ENCODE results near the gene YPEL5. TPM values are rescaled to one million over a fixed set of nuclear protein-coding genes. Genes with fewer than 3 reads are reported as not detected.

The YPEL5 gene
- total RNA-seq, 1 donor from 2014 or later = 83.5 TPM

DNA sequence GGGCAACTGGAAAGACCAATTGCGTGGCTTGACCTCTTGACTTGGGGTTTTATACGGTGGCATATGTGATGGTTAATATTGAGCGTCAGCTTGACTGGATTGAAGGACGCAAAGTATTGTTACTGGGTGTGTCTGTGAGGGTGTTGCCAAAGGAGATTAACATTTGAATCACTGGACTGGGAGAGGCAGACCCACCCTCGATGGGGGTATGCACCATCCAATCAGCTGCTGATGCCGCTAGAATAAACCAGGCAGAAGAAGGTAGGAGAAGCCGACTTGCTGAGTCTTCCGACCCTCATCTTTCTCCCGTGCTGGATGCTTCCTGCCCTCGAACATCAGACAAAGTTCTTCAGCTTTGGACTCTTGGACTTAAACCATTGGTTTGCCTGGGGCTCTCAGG, 34.2 kb upstream of the YPEL5 start:
- peaks cover 19% of the 10 kb centered on the region for H3K4me1 ChIP-seq
- intact Hi-C loops (cut with DNase I) = no loop called here
- no peak overlapping the region for H3K4me3 ChIP-seq

DNA sequence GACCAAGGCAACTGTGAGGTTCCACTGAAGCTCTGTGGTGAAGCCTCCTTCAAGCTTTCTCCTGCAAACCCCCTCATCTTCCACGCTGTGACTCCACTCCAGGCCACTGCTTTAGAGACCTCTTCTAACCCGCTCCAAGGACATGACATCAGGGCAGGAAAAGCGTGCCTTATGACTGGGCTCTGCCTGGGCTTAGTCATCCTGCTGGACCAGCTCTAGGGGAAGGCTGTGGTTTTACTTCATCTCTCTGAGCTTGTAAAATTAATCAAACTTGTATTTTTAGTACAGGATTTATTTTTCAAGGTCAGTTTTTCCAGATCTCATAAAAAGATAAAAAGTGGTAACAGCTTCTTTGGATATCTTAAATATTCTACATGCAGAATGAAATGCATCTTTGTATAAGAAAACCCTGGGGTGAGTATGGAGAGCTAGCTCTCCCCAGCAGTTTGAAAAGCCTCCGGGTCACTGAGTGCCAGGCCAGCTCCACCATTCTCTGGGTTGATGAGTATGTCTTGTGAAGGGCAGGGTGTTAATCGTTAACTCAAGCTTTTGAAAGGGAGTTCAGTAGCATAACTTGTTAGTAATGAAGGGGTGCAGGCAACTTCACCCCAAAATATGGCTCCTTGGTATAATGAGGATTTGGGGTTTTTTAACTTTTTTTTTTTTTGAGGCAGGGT, 33.1 kb upstream of the YPEL5 start:
- TF ChIP-seq POLR2AphosphoS5 (IDR thresholded peaks at IDR 0.05; ENCODE audit: insufficient read depth in 1 of 2, low read depth in 1 of 2) (peak; percentile 16 to 52), POLR2A (IDR thresholded peaks at IDR 0.05) (no peak)
- TF ChIP-seq, protein P1, sequence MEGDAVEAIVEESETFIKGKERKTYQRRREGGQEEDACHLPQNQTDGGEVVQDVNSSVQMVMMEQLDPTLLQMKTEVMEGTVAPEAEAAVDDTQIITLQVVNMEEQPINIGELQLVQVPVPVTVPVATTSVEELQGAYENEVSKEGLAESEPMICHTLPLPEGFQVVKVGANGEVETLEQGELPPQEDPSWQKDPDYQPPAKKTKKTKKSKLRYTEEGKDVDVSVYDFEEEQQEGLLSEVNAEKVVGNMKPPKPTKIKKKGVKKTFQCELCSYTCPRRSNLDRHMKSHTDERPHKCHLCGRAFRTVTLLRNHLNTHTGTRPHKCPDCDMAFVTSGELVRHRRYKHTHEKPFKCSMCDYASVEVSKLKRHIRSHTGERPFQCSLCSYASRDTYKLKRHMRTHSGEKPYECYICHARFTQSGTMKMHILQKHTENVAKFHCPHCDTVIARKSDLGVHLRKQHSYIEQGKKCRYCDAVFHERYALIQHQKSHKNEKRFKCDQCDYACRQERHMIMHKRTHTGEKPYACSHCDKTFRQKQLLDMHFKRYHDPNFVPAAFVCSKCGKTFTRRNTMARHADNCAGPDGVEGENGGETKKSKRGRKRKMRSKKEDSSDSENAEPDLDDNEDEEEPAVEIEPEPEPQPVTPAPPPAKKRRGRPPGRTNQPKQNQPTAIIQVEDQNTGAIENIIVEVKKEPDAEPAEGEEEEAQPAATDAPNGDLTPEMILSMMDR (IDR thresholded peaks at IDR 0.05) = no peak
- no peak overlapping the region for H3K4me3 ChIP-seq
- H3K36me3 ChIP-seq = no peaks in the 10 kb centered on the region
- H3K27me3 ChIP-seq = no peaks in the 10 kb centered on the region
- DNase-seq (ENCODE audit: extremely low spot score in 2 of 2) = no peak
- peaks cover 19% of the 10 kb centered on the region for H3K4me1 ChIP-seq
- peak overlapping the region; percentile 27 for H3K27ac ChIP-seq
- H3K9me3 ChIP-seq = no peaks in the 10 kb centered on the region
- intact Hi-C loops (cut with DNase I) = no loop called here

More for the DNA sequence above, 34.2 kb upstream of the YPEL5 start:
- Histone ChIP-seq H3K27ac (no peak overlapping the region), H3K9me3 (no peaks in the 10 kb centered on the region), H3K27me3 (no peaks in the 10 kb centered on the region), H3K36me3 (no peaks in the 10 kb centered on the region)
- no peak for TF ChIP-seq POLR2AphosphoS5 (IDR thresholded peaks at IDR 0.05; ENCODE audit: insufficient read depth in 1 of 2, low read depth in 1 of 2)
- TF ChIP-seq POLR2A (IDR thresholded peaks at IDR 0.05) = no peak
- no peak for DNase-seq (ENCODE audit: extremely low spot score in 2 of 2)

DNA sequence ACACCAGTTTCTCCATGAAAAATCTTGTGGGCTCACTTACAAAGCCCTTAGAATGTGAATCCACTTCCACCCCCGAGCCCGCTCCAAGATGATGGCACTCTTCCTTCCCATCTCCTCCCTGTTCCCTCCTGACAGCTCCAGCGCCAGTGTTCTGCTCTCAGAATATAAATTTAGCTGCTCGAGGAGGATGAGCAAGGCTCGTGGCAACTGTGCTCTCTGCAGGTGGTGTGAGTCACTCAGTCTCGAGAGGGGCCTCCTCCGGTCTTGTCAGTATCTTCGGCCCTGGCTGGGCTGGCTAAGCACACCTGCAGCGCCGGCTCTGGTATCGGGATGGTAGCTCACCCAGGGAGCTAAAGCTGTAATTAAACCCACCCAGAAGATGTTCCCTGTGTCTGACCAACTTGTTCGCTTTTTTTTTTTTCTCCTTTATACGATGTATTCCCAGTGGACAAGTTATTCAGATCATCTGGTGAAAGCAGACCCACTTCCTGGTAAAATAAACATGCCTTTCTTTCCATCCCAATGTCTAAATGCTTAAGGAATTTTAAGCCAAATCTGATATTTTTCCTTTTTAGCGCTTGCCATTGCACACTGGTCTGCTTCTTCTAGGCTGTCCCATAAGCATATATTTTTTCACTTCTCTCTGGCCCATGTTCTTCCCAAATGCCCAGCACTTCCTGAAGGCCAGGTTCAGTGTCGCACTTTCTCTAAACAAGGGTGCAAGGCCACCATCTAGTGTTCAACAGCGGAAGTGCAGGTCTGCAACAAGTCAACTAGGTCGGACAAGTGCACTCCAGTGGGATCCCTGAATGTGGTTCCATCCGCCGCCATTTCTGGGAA, 31.4 kb upstream of the YPEL5 start:
- H3K4me1 ChIP-seq = peaks cover 19% of the 10 kb centered on the region
- no peak overlapping the region for H3K4me3 ChIP-seq
- peak overlapping the region; percentile 13 for H3K27ac ChIP-seq
- DNase-seq (ENCODE audit: extremely low spot score in 2 of 2) = no peak
- H3K9me3 ChIP-seq = no peaks in the 10 kb centered on the region
- H3K36me3 ChIP-seq = no peaks in the 10 kb centered on the region
- intact Hi-C loops (cut with DNase I) = no loop called here
- TF ChIP-seq, protein P1 (IDR thresholded peaks at IDR 0.05) = peak; percentile 73 to 95 (median 92)
- no peak for TF ChIP-seq POLR2A (IDR thresholded peaks at IDR 0.05)
- peak in 1 of 2 donors; percentile 31 for TF ChIP-seq POLR2AphosphoS5 (IDR thresholded peaks at IDR 0.05; ENCODE audit: insufficient read depth in 1 of 2, low read depth in 1 of 2)
- H3K27me3 ChIP-seq = no peaks in the 10 kb centered on the region

DNA sequence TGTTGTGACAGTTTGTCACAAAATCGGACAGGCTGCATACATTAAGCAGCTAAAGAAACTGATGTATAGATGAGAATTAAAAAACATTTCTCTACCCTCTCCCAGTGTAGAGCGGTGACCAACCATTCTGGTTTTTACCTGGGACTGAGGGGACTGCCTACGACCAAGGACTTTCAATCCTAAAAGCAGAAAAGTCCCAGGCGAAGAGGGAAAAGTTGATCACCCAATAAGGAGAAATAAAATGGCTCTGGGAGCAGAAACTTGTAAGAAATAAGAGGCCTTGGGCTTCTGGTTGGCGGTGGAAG, 30.9 kb upstream of the YPEL5 start:
- no peak for DNase-seq (ENCODE audit: extremely low spot score in 2 of 2)
- no peaks in the 10 kb centered on the region for H3K36me3 ChIP-seq
- H3K4me3 ChIP-seq = no peak overlapping the region
- H3K4me1 ChIP-seq = peaks cover 19% of the 10 kb centered on the region
- no peaks in the 10 kb centered on the region for H3K9me3 ChIP-seq
- intact Hi-C loops (cut with DNase I) = no loop called here
- H3K27ac ChIP-seq = no peak overlapping the region
- no peak for TF ChIP-seq POLR2AphosphoS5 (IDR thresholded peaks at IDR 0.05; ENCODE audit: insufficient read depth in 1 of 2, low read depth in 1 of 2)
- TF ChIP-seq POLR2A (IDR thresholded peaks at IDR 0.05) = no peak
- TF ChIP-seq, protein P1 (IDR thresholded peaks at IDR 0.05) = no peak
- H3K27me3 ChIP-seq = no peaks in the 10 kb centered on the region

DNA sequence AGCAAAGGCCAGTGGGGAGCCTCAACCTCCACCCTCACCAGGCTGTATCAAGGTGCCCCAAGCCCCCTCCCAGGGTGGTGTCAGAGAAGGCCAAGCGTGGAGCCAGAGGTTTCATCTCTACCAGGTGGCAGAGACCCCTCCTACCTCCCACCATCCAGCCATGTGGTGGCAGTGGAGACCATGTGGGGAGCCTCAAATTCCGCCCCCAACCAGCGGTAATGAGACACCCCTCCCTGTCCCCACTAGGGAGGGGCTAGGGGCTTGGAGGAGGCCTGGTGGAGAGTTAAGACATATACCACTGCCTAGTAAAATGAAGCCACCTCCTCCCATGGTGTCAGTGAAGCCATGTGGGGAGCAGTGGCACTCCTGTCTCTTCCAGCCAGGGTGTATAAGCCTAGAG, 24.4 kb upstream of the YPEL5 start:
- no peak overlapping the region for H3K27ac ChIP-seq
- peak in 1 of 2 donors; percentile 54 for DNase-seq (ENCODE audit: extremely low spot score in 2 of 2)
- intact Hi-C loops (cut with DNase I) = no loop called here
- no peak overlapping the region for H3K4me3 ChIP-seq
- H3K27me3 ChIP-seq = no peaks in the 10 kb centered on the region
- TF ChIP-seq POLR2AphosphoS5 (IDR thresholded peaks at IDR 0.05; ENCODE audit: insufficient read depth in 1 of 2, low read depth in 1 of 2) (no peak), POLR2A (IDR thresholded peaks at IDR 0.05) (no peak)
- TF ChIP-seq, protein P1 (IDR thresholded peaks at IDR 0.05) = no peak
- H3K36me3 ChIP-seq = no peaks in the 10 kb centered on the region
- H3K9me3 ChIP-seq = no peaks in the 10 kb centered on the region
- no peaks in the 10 kb centered on the region for H3K4me1 ChIP-seq

All from vagina (tissue), 2 donors.